ENCODE data around the gene SLC22A17. TPM values are rescaled to one million over a fixed set of nuclear protein-coding genes. Genes with fewer than 3 reads are reported as not detected.

SLC22A17 gene
- total RNA-seq, 1 donor from 2014 or later = 29.3 TPM

DNA sequence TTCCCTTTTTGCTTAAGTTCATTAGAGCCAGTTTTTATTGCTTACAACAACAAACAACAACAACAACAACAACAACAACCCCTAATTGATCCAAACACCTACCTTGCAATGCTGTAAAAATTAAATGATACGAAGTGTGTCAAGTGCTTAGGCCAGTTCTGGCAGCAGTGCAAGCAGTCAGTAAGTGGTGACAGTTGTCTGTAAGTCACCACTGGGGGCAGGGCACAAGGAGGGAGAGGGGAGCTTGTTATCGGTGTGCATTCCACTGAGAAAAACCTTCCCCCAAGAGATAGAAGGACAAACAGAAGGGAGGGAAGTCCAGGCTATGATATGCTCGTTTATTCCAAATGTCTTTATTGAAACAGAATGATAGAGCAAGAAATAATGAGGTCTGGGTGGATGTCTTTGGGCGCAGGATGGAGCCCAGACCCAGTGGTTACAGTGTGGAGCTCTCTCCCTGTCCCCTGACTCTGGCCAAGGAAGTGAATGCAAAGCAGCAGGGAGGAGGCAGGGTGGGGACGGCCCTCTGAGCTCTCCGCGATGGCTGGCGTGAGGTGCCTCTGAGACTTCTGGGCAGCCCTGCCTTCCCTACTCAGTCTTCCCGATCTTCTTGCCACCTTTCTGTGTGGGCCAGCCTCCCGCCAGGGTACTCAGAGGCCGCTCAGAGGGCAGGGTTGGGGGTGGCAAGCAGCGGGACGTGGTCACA is 6.5 kb downstream of the SLC22A17 start:
- peaks cover 19% of the 10 kb centered on the region for H3K36me3 Mint-ChIP-seq (ENCODE audit: low read depth, unreplicated experiment)
- Histone ChIP-seq H3K36me3 (ENCODE audit: insufficient read depth, low read length) (no peaks in the 10 kb centered on the region), H3K27me3 (ENCODE audit: insufficient read depth, low read length) (peaks cover 3% of the 10 kb centered on the region), H3K27ac (ENCODE audit: low read depth, low read length) (no peak overlapping the region), H2AFZ (ENCODE audit: low read depth, low read length) (no peak overlapping the region), H3K4me2 (ENCODE audit: low read length) (no peak overlapping the region), H3K9ac (ENCODE audit: low read length) (no peak overlapping the region), H3K4me1 (ENCODE audit: insufficient read depth, low read length) (no peaks in the 10 kb centered on the region), H3K9me3 (ENCODE audit: insufficient read depth, low read depth, low read length) (no peaks in the 10 kb centered on the region), H3K79me2 (ENCODE audit: insufficient read depth, low read length) (no peaks in the 10 kb centered on the region), H4K20me1 (ENCODE audit: insufficient read depth, low read length) (no peaks in the 10 kb centered on the region), H3K4me3 (ENCODE audit: insufficient read depth, low read depth, low read length) (no peak overlapping the region)
- H3K27ac Mint-ChIP-seq (ENCODE audit: unreplicated experiment) = no peak overlapping the region
- TF ChIP-seq EZH2 (IDR thresholded peaks at IDR 0.05; ENCODE audit: insufficient read depth, low read length) = no peak
- TF ChIP-seq, protein P1, sequence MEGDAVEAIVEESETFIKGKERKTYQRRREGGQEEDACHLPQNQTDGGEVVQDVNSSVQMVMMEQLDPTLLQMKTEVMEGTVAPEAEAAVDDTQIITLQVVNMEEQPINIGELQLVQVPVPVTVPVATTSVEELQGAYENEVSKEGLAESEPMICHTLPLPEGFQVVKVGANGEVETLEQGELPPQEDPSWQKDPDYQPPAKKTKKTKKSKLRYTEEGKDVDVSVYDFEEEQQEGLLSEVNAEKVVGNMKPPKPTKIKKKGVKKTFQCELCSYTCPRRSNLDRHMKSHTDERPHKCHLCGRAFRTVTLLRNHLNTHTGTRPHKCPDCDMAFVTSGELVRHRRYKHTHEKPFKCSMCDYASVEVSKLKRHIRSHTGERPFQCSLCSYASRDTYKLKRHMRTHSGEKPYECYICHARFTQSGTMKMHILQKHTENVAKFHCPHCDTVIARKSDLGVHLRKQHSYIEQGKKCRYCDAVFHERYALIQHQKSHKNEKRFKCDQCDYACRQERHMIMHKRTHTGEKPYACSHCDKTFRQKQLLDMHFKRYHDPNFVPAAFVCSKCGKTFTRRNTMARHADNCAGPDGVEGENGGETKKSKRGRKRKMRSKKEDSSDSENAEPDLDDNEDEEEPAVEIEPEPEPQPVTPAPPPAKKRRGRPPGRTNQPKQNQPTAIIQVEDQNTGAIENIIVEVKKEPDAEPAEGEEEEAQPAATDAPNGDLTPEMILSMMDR (IDR thresholded peaks at IDR 0.05; ENCODE audit: insufficient read depth, low read depth, low read length) = no peak
- H3K9me3 Mint-ChIP-seq (ENCODE audit: unreplicated experiment) = peaks cover 2% of the 10 kb centered on the region
- FAIRE-seq = no peak
- H3K4me1 Mint-ChIP-seq (ENCODE audit: low read depth, unreplicated experiment) = no peaks in the 10 kb centered on the region
- H3K4me3 Mint-ChIP-seq (ENCODE audit: unreplicated experiment) = peak overlapping the region; percentile 10
- peaks cover 5% of the 10 kb centered on the region for H3K27me3 Mint-ChIP-seq (ENCODE audit: low read depth, unreplicated experiment)
- no peak for DNase-seq (ENCODE audit: low read depth)

DNA sequence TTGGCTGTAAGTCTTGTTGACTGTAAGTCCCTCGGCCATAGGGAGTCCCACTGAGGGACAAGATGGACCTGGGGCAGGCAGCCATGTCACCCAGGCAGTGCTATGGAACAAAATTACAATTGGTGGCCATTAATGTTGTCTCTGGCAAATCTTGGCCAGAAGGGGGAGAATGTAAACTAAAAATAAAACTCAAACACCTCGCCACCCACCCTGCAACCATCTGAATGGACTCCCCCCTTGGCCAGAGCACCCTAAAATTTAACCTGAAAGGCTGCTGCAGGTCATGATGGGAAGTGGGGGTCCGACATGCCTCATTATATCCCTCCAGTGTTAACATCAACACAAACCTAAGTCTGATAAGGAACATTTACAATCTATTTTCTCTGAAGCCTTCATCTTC is 8.2 kb downstream of the SLC22A17 start:
- Histone ChIP-seq H3K4me2 (ENCODE audit: low read length) (no peak overlapping the region), H3K27me3 (ENCODE audit: insufficient read depth, low read length) (peaks cover 3% of the 10 kb centered on the region), H3K9me3 (ENCODE audit: insufficient read depth, low read depth, low read length) (no peaks in the 10 kb centered on the region), H3K36me3 (ENCODE audit: insufficient read depth, low read length) (no peaks in the 10 kb centered on the region), H3K4me1 (ENCODE audit: insufficient read depth, low read length) (no peaks in the 10 kb centered on the region), H2AFZ (ENCODE audit: low read depth, low read length) (no peak overlapping the region), H4K20me1 (ENCODE audit: insufficient read depth, low read length) (no peaks in the 10 kb centered on the region), H3K4me3 (ENCODE audit: insufficient read depth, low read depth, low read length) (no peak overlapping the region), H3K9ac (ENCODE audit: low read length) (no peak overlapping the region), H3K79me2 (ENCODE audit: insufficient read depth, low read length) (no peaks in the 10 kb centered on the region), H3K27ac (ENCODE audit: low read depth, low read length) (no peak overlapping the region)
- peaks cover under 1% of the 10 kb centered on the region for H3K27me3 Mint-ChIP-seq (ENCODE audit: low read depth, unreplicated experiment)
- DNase-seq (ENCODE audit: low read depth) (no peak), FAIRE-seq (no peak)
- peaks cover 13% of the 10 kb centered on the region for H3K36me3 Mint-ChIP-seq (ENCODE audit: low read depth, unreplicated experiment)
- no peak overlapping the region for H3K4me3 Mint-ChIP-seq (ENCODE audit: unreplicated experiment)
- no peak overlapping the region for H3K27ac Mint-ChIP-seq (ENCODE audit: unreplicated experiment)
- H3K9me3 Mint-ChIP-seq (ENCODE audit: unreplicated experiment) = no peaks in the 10 kb centered on the region
- TF ChIP-seq, protein P1 (IDR thresholded peaks at IDR 0.05; ENCODE audit: insufficient read depth, low read depth, low read length) = no peak
- TF ChIP-seq EZH2 (IDR thresholded peaks at IDR 0.05; ENCODE audit: insufficient read depth, low read length) = no peak
- H3K4me1 Mint-ChIP-seq (ENCODE audit: low read depth, unreplicated experiment) = no peaks in the 10 kb centered on the region

All from astrocyte (in vitro differentiated cells and primary cell).